ENCODE measurements around the gene PRR23B.

GRCh38 chr3:138976047-138976446 lies 44.7 kb downstream of the PRR23B start:
- TF ChIP-seq CTCF (IDR thresholded peaks at IDR 0.05; ENCODE audit: poor library complexity), result no peak
- no peak for TF ChIP-seq EZH2phosphoT487 (IDR thresholded peaks at IDR 0.05; ENCODE audit: low read depth, severe bottlenecking, unreplicated experiment)
